Osteocyte (in vitro differentiated cells): ENCODE data around the gene VWA5B1. TPM values are rescaled to one million over a fixed set of nuclear protein-coding genes. Genes with fewer than 3 reads are reported as not detected.

Source experiments
- DNase-seq: peaks from one replicate; pipeline ENCODE4 v3.0.0; 2021; ENCODE audit warnings: mixed read lengths; ENCODE audit not compliant: unreplicated experiment; ENCODE audit errors: extremely low spot score
- H3K27ac Mint-ChIP-seq: one replicate; pipeline ENCODE4 v1.8.0; 2021; ENCODE audit warnings: mild to moderate bottlenecking, mixed read lengths; ENCODE audit not compliant: unreplicated experiment
- H3K27me3 Mint-ChIP-seq: one replicate; pipeline ENCODE4 v1.8.0; 2021; ENCODE audit warnings: mixed read lengths; ENCODE audit not compliant: unreplicated experiment
- H3K36me3 Mint-ChIP-seq: one replicate; pipeline ENCODE4 v1.8.0; 2021; ENCODE audit warnings: mixed read lengths; ENCODE audit not compliant: unreplicated experiment
- H3K4me1 Mint-ChIP-seq: one replicate; pipeline ENCODE4 v1.8.0; 2021; ENCODE audit warnings: mixed read lengths; ENCODE audit not compliant: unreplicated experiment
- H3K4me3 Mint-ChIP-seq: one replicate; pipeline ENCODE4 v1.8.0; 2021; ENCODE audit warnings: mild to moderate bottlenecking, moderate library complexity, mixed read lengths; ENCODE audit not compliant: unreplicated experiment
- H3K9me3 Mint-ChIP-seq: one replicate; pipeline ENCODE4 v1.8.0; 2021; ENCODE audit warnings: mixed read lengths; ENCODE audit not compliant: unreplicated experiment
- CTCF ChIP-seq: fragments of 200-600 bp; sonication (generic); IDR thresholded peaks from 2 replicates; pipeline ENCODE4 v1.5.0; 2021; ENCODE audit warnings: antibody characterized with exemption, mild to moderate bottlenecking, moderate library complexity
- total RNA-seq: library from RNA; stranded (reverse); gene quantifications from 2 replicates; pipeline ENCODE4 v1.2.1, GENCODE V29; 2021

The VWA5B1 gene
- total RNA-seq, 1 donor from 2014 or later, result not detected

GRCh38 chr1:20339811-20340457 lies 49.3 kb downstream of the VWA5B1 start:
- H3K9me3 Mint-ChIP-seq, result no peaks in the 10 kb centered on the region
- H3K36me3 Mint-ChIP-seq, result no peaks in the 10 kb centered on the region
- no peak for TF ChIP-seq CTCF
- H3K4me3 Mint-ChIP-seq, result no peak overlapping the region
- H3K27me3 Mint-ChIP-seq, result peaks cover 17% of the 10 kb centered on the region
- no peaks in the 10 kb centered on the region for H3K4me1 Mint-ChIP-seq
- no peak for DNase-seq
- no peak overlapping the region for H3K27ac Mint-ChIP-seq

- Mint-ChIP-seq H3K4me1 (no peaks in the 10 kb centered on the region), H3K27me3 (peaks cover 24% of the 10 kb centered on the region), H3K36me3 (no peaks in the 10 kb centered on the region), H3K27ac (no peak overlapping the region), H3K9me3 (peaks cover 8% of the 10 kb centered on the region), H3K4me3 (no peak overlapping the region)
- no peak for TF ChIP-seq CTCF
- no peak for DNase-seq
These were observed 51.8 kb downstream of the VWA5B1 start for GRCh38 chr1:20342294-20343148.

- TF ChIP-seq CTCF, result no peak
- no peaks in the 10 kb centered on the region for H3K36me3 Mint-ChIP-seq
These were observed 52.7 kb downstream of the VWA5B1 start for GRCh38 chr1:20343149-20343937.

GRCh38 chr1:20343938-20344302 lies 53.2 kb downstream of the VWA5B1 start:
- no peak overlapping the region for H3K4me3 Mint-ChIP-seq

More at GRCh38 chr1:20343149-20343937, 52.7 kb downstream of the VWA5B1 start:
- H3K27me3 Mint-ChIP-seq, result peaks cover 24% of the 10 kb centered on the region
- no peak for DNase-seq
- H3K4me1 Mint-ChIP-seq, result no peaks in the 10 kb centered on the region
- H3K4me3 Mint-ChIP-seq, result no peak overlapping the region
- no peak overlapping the region for H3K27ac Mint-ChIP-seq
- peaks cover 8% of the 10 kb centered on the region for H3K9me3 Mint-ChIP-seq

More at GRCh38 chr1:20343938-20344302, 53.2 kb downstream of the VWA5B1 start:
- no peak for DNase-seq
- H3K4me1 Mint-ChIP-seq, result no peaks in the 10 kb centered on the region
- H3K27ac Mint-ChIP-seq, result no peak overlapping the region
- no peak for TF ChIP-seq CTCF
- no peaks in the 10 kb centered on the region for H3K36me3 Mint-ChIP-seq
- peaks cover 24% of the 10 kb centered on the region for H3K27me3 Mint-ChIP-seq
- peaks cover 8% of the 10 kb centered on the region for H3K9me3 Mint-ChIP-seq
